B cell (primary cell): ENCODE measurements around the gene PLSCR3.

Experiments
- CTCF ChIP-seq: fragments of 200-600 bp; IDR thresholded peaks from one replicate; pipeline ENCODE4 v1.8.0; 2022; ENCODE audit warnings: antibody characterized with exemption, mild to moderate bottlenecking
- EZH2 ChIP-seq: IDR thresholded peaks from 2 replicates; pipeline ENCODE4 v1.6.1; 2012; ENCODE audit warnings: borderline replicate concordance, low read depth, mild to moderate bottlenecking, moderate library complexity, low read length; ENCODE audit not compliant: insufficient read depth, poor library complexity, severe bottlenecking

DNA sequence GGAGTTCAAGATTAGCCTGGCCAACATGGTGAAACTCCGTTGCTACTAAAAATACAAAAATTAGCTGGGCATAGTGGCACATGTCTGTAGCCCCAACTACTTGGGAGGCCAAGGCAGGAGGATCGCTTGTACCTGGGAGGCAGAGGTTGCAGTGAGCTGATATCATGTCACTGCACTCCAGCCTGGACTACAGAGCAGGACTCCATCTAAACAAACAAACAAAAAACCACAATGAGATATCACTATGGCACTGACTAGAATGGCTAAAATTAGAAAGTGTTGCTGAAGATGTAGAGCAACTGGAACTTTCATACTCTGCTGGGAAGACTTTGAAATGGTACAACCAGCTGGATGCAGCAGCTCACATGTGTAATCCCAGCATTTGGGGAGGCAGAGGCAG lies 20.0 kb downstream of the PLSCR3 start:
- TF ChIP-seq EZH2, result no peak
- TF ChIP-seq CTCF, result no peak
